ENCODE data around the gene IL13RA1. TPM values are rescaled to one million over a fixed set of nuclear protein-coding genes. Genes with fewer than 3 reads are reported as not detected.
A peak's percentile ranks its signal among the peaks of the same experiment; 100 is the strongest.

Gene IL13RA1
- total and polyA plus RNA-seq, 2 of the 13 experiments (the other 11 are each of a cell fraction or from before 2014, with no cell fraction given), result 56.6 to 73.5 TPM

DNA sequence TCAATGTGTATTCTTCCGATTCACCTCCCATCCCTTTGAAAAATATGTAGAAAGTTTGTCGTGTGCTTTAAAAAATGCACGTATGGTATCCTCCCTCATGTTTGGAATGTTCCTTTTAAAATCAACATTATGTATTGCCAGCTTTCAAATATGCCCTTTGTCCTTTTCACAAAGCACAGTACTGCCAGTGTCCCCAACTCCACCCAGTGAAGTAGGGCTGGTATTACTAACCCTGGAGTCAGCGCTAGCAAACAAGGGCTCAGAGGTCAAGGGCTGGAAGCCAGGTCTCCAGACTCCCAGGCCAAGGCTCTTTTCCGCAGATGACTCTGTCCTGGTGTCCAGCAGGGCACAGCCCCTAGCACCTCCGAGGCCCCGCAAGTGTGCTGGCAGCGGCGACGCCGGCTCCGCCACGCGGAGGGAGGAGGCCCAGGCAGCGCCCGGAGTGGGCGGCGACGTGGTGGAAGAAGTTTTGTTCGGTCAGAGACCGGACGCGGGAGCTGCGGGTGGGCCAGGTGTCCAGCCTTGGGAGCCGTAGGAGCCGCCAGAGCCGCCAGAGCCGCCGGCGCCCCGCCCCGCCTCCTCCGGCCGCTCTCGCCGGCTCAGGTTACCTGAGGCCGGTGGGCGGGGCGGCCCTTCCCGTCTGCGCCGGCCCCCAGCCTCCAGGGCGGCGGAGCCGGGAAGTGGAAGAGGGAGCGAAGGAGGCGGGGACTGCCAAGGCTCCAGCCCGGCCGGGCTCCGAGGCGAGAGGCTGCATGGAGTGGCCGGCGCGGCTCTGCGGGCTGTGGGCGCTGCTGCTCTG lies at the start of gene IL13RA1 (continued):
- TF ChIP-seq, protein P1, sequence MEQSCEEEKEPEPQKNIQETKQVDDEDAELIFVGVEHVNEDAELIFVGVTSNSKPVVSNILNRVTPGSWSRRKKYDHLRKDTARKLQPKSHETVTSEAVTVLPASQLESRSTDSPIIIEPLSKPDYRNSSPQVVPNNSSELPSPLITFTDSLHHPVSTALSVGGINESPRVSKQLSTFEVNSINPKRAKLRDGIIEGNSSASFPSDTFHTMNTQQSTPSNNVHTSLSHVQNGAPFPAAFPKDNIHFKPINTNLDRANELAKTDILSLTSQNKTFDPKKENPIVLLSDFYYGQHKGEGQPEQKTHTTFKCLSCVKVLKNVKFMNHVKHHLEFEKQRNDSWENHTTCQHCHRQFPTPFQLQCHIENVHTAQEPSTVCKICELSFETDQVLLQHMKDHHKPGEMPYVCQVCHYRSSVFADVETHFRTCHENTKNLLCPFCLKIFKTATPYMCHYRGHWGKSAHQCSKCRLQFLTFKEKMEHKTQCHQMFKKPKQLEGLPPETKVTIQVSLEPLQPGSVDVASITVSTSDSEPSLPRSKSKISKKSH (CRISPR knock-in tag; IDR thresholded peaks at IDR 0.05; ENCODE audit: borderline replicate concordance), result no peak
- TF ChIP-seq, protein P2, sequence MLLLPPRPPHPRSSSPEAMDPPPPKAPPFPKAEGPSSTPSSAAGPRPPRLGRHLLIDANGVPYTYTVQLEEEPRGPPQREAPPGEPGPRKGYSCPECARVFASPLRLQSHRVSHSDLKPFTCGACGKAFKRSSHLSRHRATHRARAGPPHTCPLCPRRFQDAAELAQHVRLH (CRISPR knock-in tag; IDR thresholded peaks at IDR 0.05; ENCODE audit: borderline replicate concordance, low read depth), result peak; percentile 38; the same call in 1 of the 2 replicates
- TF ChIP-seq, protein P3, sequence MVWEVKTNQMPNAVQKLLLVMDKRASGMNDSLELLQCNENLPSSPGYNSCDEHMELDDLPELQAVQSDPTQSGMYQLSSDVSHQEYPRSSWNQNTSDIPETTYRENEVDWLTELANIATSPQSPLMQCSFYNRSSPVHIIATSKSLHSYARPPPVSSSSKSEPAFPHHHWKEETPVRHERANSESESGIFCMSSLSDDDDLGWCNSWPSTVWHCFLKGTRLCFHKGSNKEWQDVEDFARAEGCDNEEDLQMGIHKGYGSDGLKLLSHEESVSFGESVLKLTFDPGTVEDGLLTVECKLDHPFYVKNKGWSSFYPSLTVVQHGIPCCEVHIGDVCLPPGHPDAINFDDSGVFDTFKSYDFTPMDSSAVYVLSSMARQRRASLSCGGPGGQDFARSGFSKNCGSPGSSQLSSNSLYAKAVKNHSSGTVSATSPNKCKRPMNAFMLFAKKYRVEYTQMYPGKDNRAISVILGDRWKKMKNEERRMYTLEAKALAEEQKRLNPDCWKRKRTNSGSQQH (CRISPR knock-in tag; IDR thresholded peaks at IDR 0.05; ENCODE audit: low read depth), result no peak
- TF ChIP-seq TCF12 (IDR thresholded peaks at IDR 0.05), result no peak
- TF ChIP-seq TCF12 (CRISPR knock-in tag; IDR thresholded peaks at IDR 0.05), result peak; percentile 28; the same call in 1 of the 2 replicates
- no peak for TF ChIP-seq NFYB (CRISPR knock-in tag; IDR thresholded peaks at IDR 0.05)
- TF ChIP-seq ZBTB1 (CRISPR knock-in tag; IDR thresholded peaks at IDR 0.05; ENCODE audit: borderline replicate concordance), result no peak
- TF ChIP-seq, protein P4, sequence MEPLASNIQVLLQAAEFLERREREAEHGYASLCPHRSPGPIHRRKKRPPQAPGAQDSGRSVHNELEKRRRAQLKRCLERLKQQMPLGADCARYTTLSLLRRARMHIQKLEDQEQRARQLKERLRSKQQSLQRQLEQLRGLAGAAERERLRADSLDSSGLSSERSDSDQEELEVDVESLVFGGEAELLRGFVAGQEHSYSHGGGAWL (CRISPR knock-in tag; IDR thresholded peaks at IDR 0.05), result 0 out of 2 replicates have a peak, but pooled peaks have one; percentile 39
- no peak for TF ChIP-seq CREB1 (IDR thresholded peaks at IDR 0.05)
- peak; percentile 53; the same call in 1 of the 2 replicates for TF ChIP-seq CREB1 (CRISPR knock-in tag; IDR thresholded peaks at IDR 0.05)
- TF ChIP-seq ZNF296 (CRISPR knock-in tag; conservative IDR thresholded peaks at IDR 0.05), result no peak
- TF ChIP-seq ZNF790 (CRISPR knock-in tag; IDR thresholded peaks at IDR 0.05; ENCODE audit: borderline replicate concordance), result no peak
- peak; percentile 49; the same call in 1 of the 2 replicates for TF ChIP-seq MTA1 (CRISPR knock-in tag; IDR thresholded peaks at IDR 0.05; ENCODE audit: borderline replicate concordance)
- TF ChIP-seq ZNF251 (CRISPR knock-in tag; IDR thresholded peaks at IDR 0.05), result no peak
- TF ChIP-seq ZNF589 (CRISPR knock-in tag; conservative IDR thresholded peaks at IDR 0.05), result peak; percentile 80; the same call in 1 of the 2 replicates
- peak; percentile 73 for TF ChIP-seq RXRB (CRISPR knock-in tag; IDR thresholded peaks at IDR 0.05; ENCODE audit: borderline replicate concordance)
- no peak for TF ChIP-seq ZNF644 (CRISPR knock-in tag; IDR thresholded peaks at IDR 0.05; ENCODE audit: low read depth)
- TF ChIP-seq, protein P5, sequence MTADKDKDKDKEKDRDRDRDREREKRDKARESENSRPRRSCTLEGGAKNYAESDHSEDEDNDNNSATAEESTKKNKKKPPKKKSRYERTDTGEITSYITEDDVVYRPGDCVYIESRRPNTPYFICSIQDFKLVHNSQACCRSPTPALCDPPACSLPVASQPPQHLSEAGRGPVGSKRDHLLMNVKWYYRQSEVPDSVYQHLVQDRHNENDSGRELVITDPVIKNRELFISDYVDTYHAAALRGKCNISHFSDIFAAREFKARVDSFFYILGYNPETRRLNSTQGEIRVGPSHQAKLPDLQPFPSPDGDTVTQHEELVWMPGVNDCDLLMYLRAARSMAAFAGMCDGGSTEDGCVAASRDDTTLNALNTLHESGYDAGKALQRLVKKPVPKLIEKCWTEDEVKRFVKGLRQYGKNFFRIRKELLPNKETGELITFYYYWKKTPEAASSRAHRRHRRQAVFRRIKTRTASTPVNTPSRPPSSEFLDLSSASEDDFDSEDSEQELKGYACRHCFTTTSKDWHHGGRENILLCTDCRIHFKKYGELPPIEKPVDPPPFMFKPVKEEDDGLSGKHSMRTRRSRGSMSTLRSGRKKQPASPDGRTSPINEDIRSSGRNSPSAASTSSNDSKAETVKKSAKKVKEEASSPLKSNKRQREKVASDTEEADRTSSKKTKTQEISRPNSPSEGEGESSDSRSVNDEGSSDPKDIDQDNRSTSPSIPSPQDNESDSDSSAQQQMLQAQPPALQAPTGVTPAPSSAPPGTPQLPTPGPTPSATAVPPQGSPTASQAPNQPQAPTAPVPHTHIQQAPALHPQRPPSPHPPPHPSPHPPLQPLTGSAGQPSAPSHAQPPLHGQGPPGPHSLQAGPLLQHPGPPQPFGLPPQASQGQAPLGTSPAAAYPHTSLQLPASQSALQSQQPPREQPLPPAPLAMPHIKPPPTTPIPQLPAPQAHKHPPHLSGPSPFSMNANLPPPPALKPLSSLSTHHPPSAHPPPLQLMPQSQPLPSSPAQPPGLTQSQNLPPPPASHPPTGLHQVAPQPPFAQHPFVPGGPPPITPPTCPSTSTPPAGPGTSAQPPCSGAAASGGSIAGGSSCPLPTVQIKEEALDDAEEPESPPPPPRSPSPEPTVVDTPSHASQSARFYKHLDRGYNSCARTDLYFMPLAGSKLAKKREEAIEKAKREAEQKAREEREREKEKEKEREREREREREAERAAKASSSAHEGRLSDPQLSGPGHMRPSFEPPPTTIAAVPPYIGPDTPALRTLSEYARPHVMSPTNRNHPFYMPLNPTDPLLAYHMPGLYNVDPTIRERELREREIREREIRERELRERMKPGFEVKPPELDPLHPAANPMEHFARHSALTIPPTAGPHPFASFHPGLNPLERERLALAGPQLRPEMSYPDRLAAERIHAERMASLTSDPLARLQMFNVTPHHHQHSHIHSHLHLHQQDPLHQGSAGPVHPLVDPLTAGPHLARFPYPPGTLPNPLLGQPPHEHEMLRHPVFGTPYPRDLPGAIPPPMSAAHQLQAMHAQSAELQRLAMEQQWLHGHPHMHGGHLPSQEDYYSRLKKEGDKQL (CRISPR knock-in tag; IDR thresholded peaks at IDR 0.05; ENCODE audit: low read depth), result 0 out of 2 replicates have a peak, but pooled peaks have one; percentile 43
- TF ChIP-seq TBL1XR1 (IDR thresholded peaks at IDR 0.05; ENCODE audit: borderline replicate concordance, low read length, partially characterized antibody), result no peak
- peak; percentile 78 for TF ChIP-seq TEAD3 (CRISPR knock-in tag; optimal IDR thresholded peaks at IDR 0.05; ENCODE audit: borderline replicate concordance)
- no peak for TF ChIP-seq CAMTA2 (CRISPR knock-in tag; IDR thresholded peaks at IDR 0.05; ENCODE audit: borderline replicate concordance)
